Gastroesophageal sphincter (tissue), 3 donors: ENCODE measurements around the gene SQSTM1.

ENCODE experiments used
- CTCF ChIP-seq, 4 experiments: fragments of 200-600 bp in 2 of 4; fragments of 450-650 bp in 2 of 4; sonication (generic) in 1 of 4; IDR thresholded peaks; one replicate each; pipeline ENCODE4 v1.5.1; 2017 to 2019; ENCODE audit warnings: antibody characterized with exemption in 4 of 4, mild to moderate bottlenecking in 2 of 4, moderate library complexity in 2 of 4
- EP300 ChIP-seq: sonication (generic); formaldehyde crosslinking; IDR thresholded peaks from one replicate; pipeline ENCODE4 v1.6.1; 2017; ENCODE audit warnings: antibody characterized with exemption, mild to moderate bottlenecking
- POLR2A ChIP-seq, 2 donors: fragments of 450-650 bp; IDR thresholded peaks; one replicate each; pipeline ENCODE4 v1.6.1; 2017; ENCODE audit warnings: antibody characterized with exemption in 2 of 2, mild to moderate bottlenecking in 2 of 2, moderate library complexity in 1 of 2
- POLR2AphosphoS5 ChIP-seq: sonication (generic); formaldehyde crosslinking; IDR thresholded peaks from one replicate; pipeline ENCODE4 v1.6.1; 2017; ENCODE audit warnings: antibody characterized with exemption

- TF ChIP-seq CTCF (IDR thresholded peaks at IDR 0.05): no peak
- no peak for TF ChIP-seq POLR2A (IDR thresholded peaks at IDR 0.05)
- TF ChIP-seq POLR2AphosphoS5: peak; percentile 74
- no peak for TF ChIP-seq EP300
These were observed 15.7 kb downstream of the SQSTM1 start for GRCh38 chr5:179836225-179837019.
